ENCODE data around the gene SLC38A2. TPM values are rescaled to one million over a fixed set of nuclear protein-coding genes. Genes with fewer than 3 reads are reported as not detected.
A peak's percentile ranks its signal among the peaks of the same experiment; 100 is the strongest.
"Not testable (repeated sequence)": the region's sequence is repeated elsewhere in the genome, so short reads cannot be mapped to it uniquely, and the experiment has no call there.

The SLC38A2 gene
- total RNA-seq, 1 donor from 2014 or later, result 1,114 TPM

DNA sequence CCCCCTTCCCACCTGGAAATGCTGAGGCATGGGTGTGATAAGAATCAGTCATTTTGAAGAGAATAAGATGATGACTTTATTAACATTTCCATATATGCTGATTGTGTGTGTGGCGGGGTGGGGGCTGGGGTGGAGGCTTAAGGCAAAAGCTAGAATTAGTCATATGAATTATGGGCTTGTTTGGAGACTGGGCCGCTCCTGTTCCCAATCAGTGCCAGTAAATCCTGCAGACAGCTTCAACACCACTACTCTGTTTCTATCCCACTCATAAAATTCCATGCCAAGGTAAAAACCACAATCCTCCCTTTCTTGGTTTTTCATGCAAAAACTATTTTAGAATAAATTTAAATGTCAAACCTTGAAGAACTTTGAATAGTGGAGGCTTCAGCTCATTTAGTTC lies 29.9 kb upstream of the SLC38A2 start:
- H3K36me3 ChIP-seq (ENCODE audit: control insufficient read depth, insufficient read depth, low read length), result no peaks in the 10 kb centered on the region
- no peak for TF ChIP-seq CTCF (IDR thresholded peaks at IDR 0.05; ENCODE audit: insufficient read depth, low read length, severe bottlenecking)
- FAIRE-seq (no peak), DNase-seq (ENCODE audit: low read depth) (no peak)
- H3K27me3 ChIP-seq (ENCODE audit: control insufficient read depth, insufficient read depth, low read length), result no peaks in the 10 kb centered on the region
- H3K4me3 ChIP-seq (ENCODE audit: low read depth, low read length), result no peak overlapping the region

DNA sequence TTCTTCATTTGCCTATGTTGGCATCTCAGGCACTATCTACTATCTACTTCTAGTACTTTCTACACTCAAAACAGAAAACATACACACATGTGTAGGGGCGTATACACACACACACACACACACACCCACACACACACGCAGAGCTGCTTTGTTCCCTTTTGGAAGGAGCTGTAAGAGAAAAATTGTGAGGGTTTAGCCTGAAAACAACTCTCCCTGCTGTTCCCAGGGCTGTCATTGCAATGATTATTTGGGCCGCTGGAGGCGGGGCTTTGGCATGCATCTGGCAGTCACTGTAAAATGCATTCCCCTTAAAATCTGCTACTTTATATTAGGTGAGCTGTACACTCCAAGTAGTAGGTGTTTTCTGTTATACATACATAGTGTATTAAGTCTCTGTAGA lies 29.1 kb upstream of the SLC38A2 start:
- TF ChIP-seq CTCF (IDR thresholded peaks at IDR 0.05; ENCODE audit: insufficient read depth, low read length, severe bottlenecking), result peak; percentile 26
- H3K27me3 ChIP-seq (ENCODE audit: control insufficient read depth, insufficient read depth, low read length), result no peaks in the 10 kb centered on the region
- no peak for FAIRE-seq
- no peak for DNase-seq (ENCODE audit: low read depth)
- H3K36me3 ChIP-seq (ENCODE audit: control insufficient read depth, insufficient read depth, low read length), result no peaks in the 10 kb centered on the region
- H3K4me3 ChIP-seq (ENCODE audit: low read depth, low read length), result no peak overlapping the region

DNA sequence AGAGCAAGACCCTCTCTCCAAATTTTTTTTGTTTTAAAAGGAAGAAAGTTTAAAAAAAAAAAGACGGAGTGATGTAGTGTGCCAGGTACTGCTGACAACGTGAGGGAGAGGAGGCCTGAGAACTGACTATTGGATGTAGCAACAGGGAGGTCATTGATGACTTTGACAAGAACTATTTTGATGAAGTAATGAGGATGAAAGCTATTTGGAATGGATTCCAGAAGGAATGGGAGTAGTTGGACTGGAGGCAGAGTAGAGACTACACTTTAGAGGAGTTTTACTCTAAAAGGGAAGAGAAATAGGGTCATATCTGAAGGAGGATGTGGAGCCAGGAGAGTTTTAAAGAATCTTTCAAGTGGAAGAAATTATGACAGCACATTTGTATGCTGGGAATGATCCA lies 27.8 kb upstream of the SLC38A2 start:
- H3K27me3 ChIP-seq (ENCODE audit: control insufficient read depth, insufficient read depth, low read length), result no peaks in the 10 kb centered on the region
- no peak for FAIRE-seq
- no peaks in the 10 kb centered on the region for H3K36me3 ChIP-seq (ENCODE audit: control insufficient read depth, insufficient read depth, low read length)
- no peak for DNase-seq (ENCODE audit: low read depth)
- TF ChIP-seq CTCF (IDR thresholded peaks at IDR 0.05; ENCODE audit: insufficient read depth, low read length, severe bottlenecking), result no peak
- no peak overlapping the region for H3K4me3 ChIP-seq (ENCODE audit: low read depth, low read length)

- not testable (repeated sequence) for H3K4me3 ChIP-seq (ENCODE audit: low read depth, low read length); DNase-seq (ENCODE audit: low read depth); FAIRE-seq; H3K27me3 ChIP-seq (ENCODE audit: control insufficient read depth, insufficient read depth, low read length); H3K36me3 ChIP-seq (ENCODE audit: control insufficient read depth, insufficient read depth, low read length)
These were observed 27.1 kb upstream of the SLC38A2 start for GRCh38 chr12:46399461-46400248.

- Histone ChIP-seq H3K4me3 (ENCODE audit: low read depth, low read length) (no peak overlapping the region), H3K36me3 (ENCODE audit: control insufficient read depth, insufficient read depth, low read length) (no peaks in the 10 kb centered on the region), H3K27me3 (ENCODE audit: control insufficient read depth, insufficient read depth, low read length) (no peaks in the 10 kb centered on the region)
- TF ChIP-seq CTCF (IDR thresholded peaks at IDR 0.05; ENCODE audit: insufficient read depth, low read length, severe bottlenecking), result no peak
- FAIRE-seq (no peak), DNase-seq (ENCODE audit: low read depth) (no peak)
These were observed 24.3 kb upstream of the SLC38A2 start for GRCh38 chr12:46396826-46397225.

DNA sequence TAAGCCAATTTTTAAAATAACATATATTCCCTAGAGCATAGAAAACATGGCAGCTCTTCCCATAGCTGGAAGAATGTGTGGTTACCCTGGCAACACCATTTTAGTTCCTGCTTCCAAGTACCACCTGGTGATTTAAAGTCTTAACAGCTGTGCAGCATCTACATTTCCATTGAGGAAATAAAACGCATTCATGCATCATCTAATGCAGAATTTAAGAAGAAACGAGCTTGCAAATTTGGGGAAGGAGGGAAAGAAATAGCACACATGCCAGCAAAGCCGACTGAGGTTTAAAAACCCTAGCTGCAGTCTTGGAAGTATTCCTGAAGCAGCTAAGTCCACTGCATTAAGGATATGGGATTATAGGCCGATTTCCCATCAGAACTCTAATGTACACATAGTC lies 22.8 kb upstream of the SLC38A2 start:
- TF ChIP-seq CTCF (IDR thresholded peaks at IDR 0.05; ENCODE audit: insufficient read depth, low read length, severe bottlenecking), result no peak
- DNase-seq (ENCODE audit: low read depth) (no peak), FAIRE-seq (no peak)
- Histone ChIP-seq H3K27me3 (ENCODE audit: control insufficient read depth, insufficient read depth, low read length) (no peaks in the 10 kb centered on the region), H3K4me3 (ENCODE audit: low read depth, low read length) (no peak overlapping the region), H3K36me3 (ENCODE audit: control insufficient read depth, insufficient read depth, low read length) (no peaks in the 10 kb centered on the region)

All from bronchial epithelial cell (primary cell).